SK-N-SH (cell line): ENCODE results near the gene AFF1. TPM values are rescaled to one million over a fixed set of nuclear protein-coding genes. Genes with fewer than 3 reads are reported as not detected.

Experiments
- CTCF ChIA-PET: fragments of 300-600, 350-600 bp; formaldehyde crosslinking; extraction: SDS; loops from one replicate; lab custom pipeline; 2021; lab: Yijun Ruan, JAX
- POLR2A ChIA-PET: fragments of 350-600 bp; sonication (Branson Sonifier 250); formaldehyde crosslinking; extraction: SDS; loops from one replicate; lab custom pipeline; 2020; ENCODE audit warnings: antibody characterized with exemption, inconsistent platforms; lab: Yijun Ruan, JAX
- DNase-seq: peaks from one replicate; pipeline ENCODE4 v3.0.0; 2012
- H2AFZ ChIP-seq: fragments of 200-600 bp; sonication (generic); 2 replicates; pipeline ENCODE4 v1.8.1; 2016; ENCODE audit warnings: antibody characterized with exemption, mild to moderate bottlenecking, low read depth
- H3F3A ChIP-seq: fragments of 200-600 bp; sonication (generic); replicated peaks from 2 replicates; pipeline ENCODE3; 2016; ENCODE audit warnings: antibody characterized with exemption, mild to moderate bottlenecking; ENCODE audit not compliant: insufficient read depth
- H3K27ac ChIP-seq, 2 experiments: fragments of 200-500 bp in 1 of 2; fragments of 200-600 bp in 1 of 2; sonication (Bioruptor generic) in 1 of 2; sonication (generic), shearing (Covaris generic) in 1 of 2; 2 replicates each; pipeline versions ENCODE4 v1.5.1 to v1.6.1; 2014 to 2016; ENCODE audit warnings: low read depth in 2 of 2, inconsistent platforms in 1 of 2, low read length in 1 of 2, mild to moderate bottlenecking in 1 of 2, mixed read lengths in 1 of 2
- H3K27me3 ChIP-seq: fragments of 200-600 bp; sonication (generic), shearing (Covaris generic); 2 replicates; pipeline ENCODE4 v1.6.1; 2016; ENCODE audit warnings: mixed run types; ENCODE audit not compliant: insufficient read depth
- H3K36me3 ChIP-seq, 2 experiments: fragments of 200-500 bp in 1 of 2; fragments of 200-600 bp in 1 of 2; sonication (Bioruptor generic) in 1 of 2; sonication (generic) in 1 of 2; replicated peaks in 1 of 2; 2 replicates each; pipeline versions ENCODE3 to v1.5.1; 2014 to 2016; ENCODE audit warnings: low read length in 1 of 2, mild to moderate bottlenecking in 1 of 2; ENCODE audit not compliant: insufficient read depth in 2 of 2, control insufficient read depth in 1 of 2
- H3K4me1 ChIP-seq, 2 experiments: fragments of 200-500 bp in 1 of 2; fragments of 200-600 bp in 1 of 2; sonication (Bioruptor generic) in 1 of 2; sonication (generic), shearing (Covaris generic) in 1 of 2; 2 replicates each; pipeline versions ENCODE4 v1.5.1 to v1.6.1; 2014 to 2016; ENCODE audit warnings: low read depth in 1 of 2, low read length in 1 of 2, mixed run types in 1 of 2; ENCODE audit not compliant: insufficient read depth in 2 of 2, control insufficient read depth in 1 of 2
- H3K4me2 ChIP-seq: fragments of 200-600 bp; sonication (generic), shearing (Covaris generic); 2 replicates; pipeline ENCODE4 v1.6.1; 2017; ENCODE audit warnings: mixed run types
- H3K4me3 ChIP-seq, 2 experiments: fragments of 200-500 bp in 1 of 2; fragments of 200-600 bp in 1 of 2; sonication (Bioruptor generic) in 1 of 2; sonication (generic), shearing (Covaris generic) in 1 of 2; 2 replicates each; pipeline versions ENCODE4 v1.5.1 to v1.8.1; 2014 to 2016; ENCODE audit warnings: low read depth in 2 of 2, inconsistent platforms in 1 of 2, low read length in 1 of 2, mild to moderate bottlenecking in 1 of 2, mixed read lengths in 1 of 2, moderate library complexity in 1 of 2
- H3K79me2 ChIP-seq: fragments of 200-600 bp; sonication (generic); 2 replicates; pipeline ENCODE4 v1.8.1; 2017; ENCODE audit warnings: mild to moderate bottlenecking; ENCODE audit not compliant: insufficient read depth
- H3K9ac ChIP-seq: fragments of 200-600 bp; sonication (generic); 2 replicates; pipeline ENCODE4 v1.6.1; 2017; ENCODE audit warnings: mixed run types
- H3K9me2 ChIP-seq: fragments of 200-600 bp; sonication (generic); 2 replicates; pipeline ENCODE4 v1.6.1; 2017; ENCODE audit warnings: mixed run types
- H3K9me3 ChIP-seq: fragments of 200-600 bp; sonication (generic); 2 replicates; pipeline ENCODE4 v1.6.1; 2017; ENCODE audit warnings: mixed run types, mild to moderate bottlenecking, moderate library complexity
- H4K20me1 ChIP-seq: fragments of 200-600 bp; sonication (generic); 2 replicates; pipeline ENCODE4 v1.6.1; 2017; ENCODE audit warnings: mild to moderate bottlenecking, mixed run types; ENCODE audit not compliant: insufficient read depth
- CHD2 ChIP-seq: fragments of 150-350 bp; IDR thresholded peaks from 2 replicates; pipeline ENCODE4 v1.6.1; 2018; ENCODE audit warnings: low read length; ENCODE audit not compliant: partially characterized antibody
- ELF1 ChIP-seq: IDR thresholded peaks from 2 replicates; pipeline ENCODE4 v1.4.0; 2012
- FOXJ3 ChIP-seq: sonication (generic); formaldehyde crosslinking; IDR thresholded peaks from 2 replicates; pipeline ENCODE4 v1.5.1; 2020; ENCODE audit warnings: mild to moderate bottlenecking, missing genetic modification reagents
- GABPA ChIP-seq: IDR thresholded peaks from 2 replicates; pipeline ENCODE4 v1.4.0; 2012; ENCODE audit warnings: low read depth, mild to moderate bottlenecking
- GATA2 ChIP-seq: sonication (generic); formaldehyde crosslinking; IDR thresholded peaks from 2 replicates; pipeline ENCODE4 v1.5.0; 2020; ENCODE audit warnings: mild to moderate bottlenecking, missing genetic modification reagents
- JUND ChIP-seq: IDR thresholded peaks from 2 replicates; pipeline ENCODE4 v1.4.0; 2012
- MEF2A ChIP-seq: IDR thresholded peaks from 2 replicates; pipeline ENCODE4 v1.4.0; 2012; ENCODE audit warnings: low read depth, borderline replicate concordance
- NFIC ChIP-seq: IDR thresholded peaks from 2 replicates; pipeline ENCODE4 v1.4.0; 2012; ENCODE audit warnings: borderline replicate concordance
- NRF1 ChIP-seq: IDR thresholded peaks from 2 replicates; pipeline ENCODE4 v1.6.1; 2012; ENCODE audit warnings: low read depth, mild to moderate bottlenecking, low read length
- RAD21 ChIP-seq: IDR thresholded peaks from 2 replicates; pipeline ENCODE4 v1.6.1; 2012; ENCODE audit warnings: mild to moderate bottlenecking, low read length
- RCOR1 ChIP-seq: fragments of 150-350 bp; IDR thresholded peaks from 2 replicates; pipeline ENCODE4 v1.6.1; 2017; ENCODE audit warnings: antibody characterized with exemption, low read length
- RFX5 ChIP-seq: IDR thresholded peaks from 2 replicates; pipeline ENCODE4 v1.6.1; 2012; ENCODE audit warnings: mild to moderate bottlenecking, improper control_type of control experiment, low read length
- SIN3A ChIP-seq: IDR thresholded peaks from 2 replicates; pipeline ENCODE4 v1.6.1; 2012; ENCODE audit warnings: low read depth, mild to moderate bottlenecking, low read length, moderate library complexity, borderline replicate concordance
- TAF1 ChIP-seq: IDR thresholded peaks from 2 replicates; pipeline ENCODE4 v1.6.1; 2012; ENCODE audit warnings: low read depth, mild to moderate bottlenecking, low read length, moderate library complexity, borderline replicate concordance
- TEAD4 ChIP-seq: IDR thresholded peaks from 2 replicates; pipeline ENCODE4 v1.4.0; 2012; ENCODE audit warnings: mild to moderate bottlenecking, borderline replicate concordance; ENCODE audit not compliant: insufficient read depth
- YY1 ChIP-seq: IDR thresholded peaks from 2 replicates; pipeline ENCODE4 v1.4.0; 2012; ENCODE audit warnings: low read depth, mild to moderate bottlenecking
- WGBS: methylation state at CpG from one replicate; pipeline ENCODE4 v1.1.6; 2017; ENCODE audit warnings: low lambda C conversion rate; 5-methylcytosine and 5-hydroxymethylcytosine counted together
- polyA plus RNA-seq, 3 experiments: library from polyadenylated mRNA; depleted of rRNA; stranded (reverse); fragments of >200 nt; gene quantifications; 2 replicates each; pipeline ENCODE4 v1.2.3, GENCODE V29; 2012
- TF ChIP-seq, protein P1 (sequence below): IDR thresholded peaks from 2 replicates; pipeline ENCODE4 v1.6.1; 2012; ENCODE audit warnings: mild to moderate bottlenecking, low read depth, low read length, moderate library complexity
- TF ChIP-seq, protein P2 (sequence below): IDR thresholded peaks from 2 replicates; pipeline ENCODE4 v1.4.0; 2012; ENCODE audit warnings: low read depth, borderline replicate concordance
- TF ChIP-seq, protein P3 (sequence below): IDR thresholded peaks from 2 replicates; pipeline ENCODE4; 2012
- TF ChIP-seq, protein P4 (sequence below): IDR thresholded peaks from 2 replicates; pipeline ENCODE4 v1.4.0; 2012; ENCODE audit warnings: low read depth, borderline replicate concordance
- TF ChIP-seq, protein P5 (sequence below): fragments of 150-350 bp; IDR thresholded peaks from 2 replicates; pipeline ENCODE4 v1.6.1; 2017; ENCODE audit warnings: antibody characterized with exemption, low read length, low read depth, borderline replicate concordance

AFF1 gene
- polyA plus RNA-seq, 1 of the 3 experiments (the other 2 are of a cell fraction): 2.7 TPM

DNA sequence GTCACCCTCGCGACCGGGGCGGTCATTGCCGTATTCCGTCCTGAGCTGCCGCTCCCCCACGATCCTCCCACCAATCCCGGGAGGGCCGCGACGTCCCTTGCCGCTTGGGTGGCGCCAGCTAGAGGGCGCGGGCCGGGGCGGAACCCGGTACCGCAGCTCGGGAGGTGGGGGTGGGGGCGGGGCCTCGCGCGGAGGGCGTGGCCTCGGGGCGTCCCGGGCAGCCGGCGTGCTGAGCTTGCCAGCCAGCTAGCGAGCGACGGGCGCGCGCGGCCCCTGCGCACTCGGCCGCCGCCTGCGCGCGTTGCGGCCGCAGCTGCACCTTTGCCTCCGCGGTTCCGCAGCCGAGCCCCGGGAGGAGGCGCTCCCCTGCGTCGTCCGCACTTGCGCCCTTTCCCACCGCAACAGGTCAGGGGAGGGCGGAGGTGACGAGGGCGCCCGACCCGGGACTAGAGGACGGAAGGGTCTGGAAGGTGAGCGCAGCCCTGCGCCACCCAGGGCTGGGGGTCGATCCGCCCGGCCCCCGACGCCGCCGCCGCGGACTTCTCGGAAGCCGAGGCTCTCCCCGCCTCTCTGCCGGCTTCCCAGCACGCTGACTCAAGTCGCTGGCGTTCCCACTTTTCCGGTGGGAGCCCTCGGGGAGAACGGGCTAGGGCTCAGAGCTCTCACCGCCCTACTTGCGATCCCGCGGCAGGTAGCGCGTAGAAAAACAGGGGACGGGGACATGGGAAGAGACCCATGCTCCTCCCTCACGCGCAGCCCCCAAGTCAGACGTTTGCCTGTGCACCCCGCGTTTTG lies at the start of gene AFF1 (continued):
- TF ChIP-seq GATA2 (CRISPR knock-in tag): no peak
- peak; percentile 41; the same call in 1 of the 2 replicates for TF ChIP-seq TEAD4
- TF ChIP-seq TAF1: no peak
- TF ChIP-seq RCOR1: no peak
- peak; percentile 63 for TF ChIP-seq NRF1
- TF ChIP-seq, protein P1, sequence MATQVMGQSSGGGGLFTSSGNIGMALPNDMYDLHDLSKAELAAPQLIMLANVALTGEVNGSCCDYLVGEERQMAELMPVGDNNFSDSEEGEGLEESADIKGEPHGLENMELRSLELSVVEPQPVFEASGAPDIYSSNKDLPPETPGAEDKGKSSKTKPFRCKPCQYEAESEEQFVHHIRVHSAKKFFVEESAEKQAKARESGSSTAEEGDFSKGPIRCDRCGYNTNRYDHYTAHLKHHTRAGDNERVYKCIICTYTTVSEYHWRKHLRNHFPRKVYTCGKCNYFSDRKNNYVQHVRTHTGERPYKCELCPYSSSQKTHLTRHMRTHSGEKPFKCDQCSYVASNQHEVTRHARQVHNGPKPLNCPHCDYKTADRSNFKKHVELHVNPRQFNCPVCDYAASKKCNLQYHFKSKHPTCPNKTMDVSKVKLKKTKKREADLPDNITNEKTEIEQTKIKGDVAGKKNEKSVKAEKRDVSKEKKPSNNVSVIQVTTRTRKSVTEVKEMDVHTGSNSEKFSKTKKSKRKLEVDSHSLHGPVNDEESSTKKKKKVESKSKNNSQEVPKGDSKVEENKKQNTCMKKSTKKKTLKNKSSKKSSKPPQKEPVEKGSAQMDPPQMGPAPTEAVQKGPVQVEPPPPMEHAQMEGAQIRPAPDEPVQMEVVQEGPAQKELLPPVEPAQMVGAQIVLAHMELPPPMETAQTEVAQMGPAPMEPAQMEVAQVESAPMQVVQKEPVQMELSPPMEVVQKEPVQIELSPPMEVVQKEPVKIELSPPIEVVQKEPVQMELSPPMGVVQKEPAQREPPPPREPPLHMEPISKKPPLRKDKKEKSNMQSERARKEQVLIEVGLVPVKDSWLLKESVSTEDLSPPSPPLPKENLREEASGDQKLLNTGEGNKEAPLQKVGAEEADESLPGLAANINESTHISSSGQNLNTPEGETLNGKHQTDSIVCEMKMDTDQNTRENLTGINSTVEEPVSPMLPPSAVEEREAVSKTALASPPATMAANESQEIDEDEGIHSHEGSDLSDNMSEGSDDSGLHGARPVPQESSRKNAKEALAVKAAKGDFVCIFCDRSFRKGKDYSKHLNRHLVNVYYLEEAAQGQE: no peak
- no peak for TF ChIP-seq FOXJ3
- TF ChIP-seq, protein P2, sequence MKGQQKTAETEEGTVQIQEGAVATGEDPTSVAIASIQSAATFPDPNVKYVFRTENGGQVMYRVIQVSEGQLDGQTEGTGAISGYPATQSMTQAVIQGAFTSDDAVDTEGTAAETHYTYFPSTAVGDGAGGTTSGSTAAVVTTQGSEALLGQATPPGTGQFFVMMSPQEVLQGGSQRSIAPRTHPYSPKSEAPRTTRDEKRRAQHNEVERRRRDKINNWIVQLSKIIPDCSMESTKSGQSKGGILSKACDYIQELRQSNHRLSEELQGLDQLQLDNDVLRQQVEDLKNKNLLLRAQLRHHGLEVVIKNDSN: no peak
- TF ChIP-seq RAD21: peak; percentile 9
- no peak for TF ChIP-seq JUND
- no peak for TF ChIP-seq RFX5
- TF ChIP-seq, protein P3, sequence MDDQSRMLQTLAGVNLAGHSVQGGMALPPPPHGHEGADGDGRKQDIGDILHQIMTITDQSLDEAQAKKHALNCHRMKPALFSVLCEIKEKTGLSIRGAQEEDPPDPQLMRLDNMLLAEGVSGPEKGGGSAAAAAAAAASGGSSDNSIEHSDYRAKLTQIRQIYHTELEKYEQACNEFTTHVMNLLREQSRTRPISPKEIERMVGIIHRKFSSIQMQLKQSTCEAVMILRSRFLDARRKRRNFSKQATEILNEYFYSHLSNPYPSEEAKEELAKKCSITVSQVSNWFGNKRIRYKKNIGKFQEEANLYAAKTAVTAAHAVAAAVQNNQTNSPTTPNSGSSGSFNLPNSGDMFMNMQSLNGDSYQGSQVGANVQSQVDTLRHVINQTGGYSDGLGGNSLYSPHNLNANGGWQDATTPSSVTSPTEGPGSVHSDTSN: 0 out of 2 replicates have a peak, but pooled peaks have one; percentile 2

DNA sequence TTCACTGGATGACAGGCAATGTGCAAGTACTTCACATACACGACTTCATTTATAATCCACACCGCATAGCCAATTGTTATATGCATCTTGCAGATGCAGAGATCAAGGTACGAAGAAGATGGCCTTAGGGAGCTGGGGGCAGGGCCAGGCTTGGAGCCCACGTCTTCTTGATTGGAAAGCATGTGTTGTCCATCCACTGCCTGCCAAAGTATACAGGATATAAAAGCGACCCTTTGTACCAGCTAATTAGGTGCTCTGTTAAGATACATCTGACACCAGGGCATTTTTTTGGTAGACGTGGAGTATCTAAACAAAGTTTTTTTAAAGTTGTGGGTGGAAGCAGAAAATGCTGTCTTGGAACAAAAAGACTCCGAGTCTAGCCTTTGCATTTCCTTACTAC lies 44.0 kb upstream of the AFF1 start:
- H2AFZ ChIP-seq: no peak overlapping the region
- H3K4me3 ChIP-seq: no peak overlapping the region
- no peaks in the 10 kb centered on the region for H3K79me2 ChIP-seq
- H3K9me2 ChIP-seq: no peaks in the 10 kb centered on the region
- 94% methylated on average over 7 of the region's 7 CpGs for WGBS
- no peak overlapping the region for H3K27ac ChIP-seq
- H3K36me3 ChIP-seq: no peaks in the 10 kb centered on the region
- H3K9me3 ChIP-seq: no peaks in the 10 kb centered on the region
- H3K9ac ChIP-seq: no peak overlapping the region
- H3F3A ChIP-seq: peaks cover 10% of the 10 kb centered on the region
- TF ChIP-seq, protein P3: no peak
- no peak for TF ChIP-seq SIN3A
- TF ChIP-seq MEF2A: no peak
- no peak for TF ChIP-seq JUND
- TF ChIP-seq NFIC: no peak
- TF ChIP-seq RAD21: no peak
- no peak for TF ChIP-seq YY1
- TF ChIP-seq ELF1: no peak
- TF ChIP-seq NRF1: no peak
- no peak for TF ChIP-seq RCOR1
- TF ChIP-seq CHD2: no peak
- TF ChIP-seq, protein P4, sequence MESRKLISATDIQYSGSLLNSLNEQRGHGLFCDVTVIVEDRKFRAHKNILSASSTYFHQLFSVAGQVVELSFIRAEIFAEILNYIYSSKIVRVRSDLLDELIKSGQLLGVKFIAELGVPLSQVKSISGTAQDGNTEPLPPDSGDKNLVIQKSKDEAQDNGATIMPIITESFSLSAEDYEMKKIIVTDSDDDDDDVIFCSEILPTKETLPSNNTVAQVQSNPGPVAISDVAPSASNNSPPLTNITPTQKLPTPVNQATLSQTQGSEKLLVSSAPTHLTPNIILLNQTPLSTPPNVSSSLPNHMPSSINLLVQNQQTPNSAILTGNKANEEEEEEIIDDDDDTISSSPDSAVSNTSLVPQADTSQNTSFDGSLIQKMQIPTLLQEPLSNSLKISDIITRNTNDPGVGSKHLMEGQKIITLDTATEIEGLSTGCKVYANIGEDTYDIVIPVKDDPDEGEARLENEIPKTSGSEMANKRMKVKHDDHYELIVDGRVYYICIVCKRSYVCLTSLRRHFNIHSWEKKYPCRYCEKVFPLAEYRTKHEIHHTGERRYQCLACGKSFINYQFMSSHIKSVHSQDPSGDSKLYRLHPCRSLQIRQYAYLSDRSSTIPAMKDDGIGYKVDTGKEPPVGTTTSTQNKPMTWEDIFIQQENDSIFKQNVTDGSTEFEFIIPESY: no peak
- TF ChIP-seq, protein P5, sequence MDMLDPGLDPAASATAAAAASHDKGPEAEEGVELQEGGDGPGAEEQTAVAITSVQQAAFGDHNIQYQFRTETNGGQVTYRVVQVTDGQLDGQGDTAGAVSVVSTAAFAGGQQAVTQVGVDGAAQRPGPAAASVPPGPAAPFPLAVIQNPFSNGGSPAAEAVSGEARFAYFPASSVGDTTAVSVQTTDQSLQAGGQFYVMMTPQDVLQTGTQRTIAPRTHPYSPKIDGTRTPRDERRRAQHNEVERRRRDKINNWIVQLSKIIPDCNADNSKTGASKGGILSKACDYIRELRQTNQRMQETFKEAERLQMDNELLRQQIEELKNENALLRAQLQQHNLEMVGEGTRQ: no peak
- TF ChIP-seq GABPA: no peak
- TF ChIP-seq, all 33 proteins: peak for 0
- DNase-seq: no peak
- POLR2A ChIA-PET: no interaction called here
- Histone ChIP-seq H3K27me3 (no peaks in the 10 kb centered on the region), H3K4me2 (no peak overlapping the region), H3K4me1 (peaks cover 0 to 8% of the 10 kb centered on the region in 2 experiments; a peak in 1 of 4 replicates), H4K20me1 (no peaks in the 10 kb centered on the region)
- CTCF ChIA-PET: interaction anchor here (21.7 kb wide), 1 partner anchor 392 kb away, joined by 294 read pairs; no protein-coding TSS in a partner anchor
